ENCODE measurements around the gene EFHC1.
A peak's percentile ranks its signal among the peaks of the same experiment; 100 is the strongest.
"Not testable (repeated sequence)": the region's sequence is repeated elsewhere in the genome, so short reads cannot be mapped to it uniquely, and the experiment has no call there.

Gene EFHC1

DNA sequence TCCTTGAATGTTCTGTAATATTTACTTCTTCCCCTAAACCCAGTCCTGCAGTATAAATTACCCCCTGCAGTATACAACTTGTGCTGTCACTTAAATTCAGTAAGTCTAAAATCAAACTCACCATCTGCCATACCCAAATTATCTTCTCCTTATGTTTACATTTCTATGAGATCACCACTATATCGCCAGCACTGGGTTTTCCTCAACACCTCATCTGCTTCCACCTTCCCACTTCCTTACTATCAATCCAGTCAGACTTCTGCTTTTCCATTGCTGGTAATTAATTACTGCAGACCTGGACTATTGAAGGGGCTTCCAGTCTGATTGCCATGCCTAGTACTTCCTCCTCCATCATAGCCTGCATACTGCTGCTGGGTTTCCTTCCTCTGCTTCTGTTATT is 15.2 kb downstream of the EFHC1 start:
- DNase-seq, result no peak

- DNase-seq, result no peak
Observed at GRCh38 chr6:52438926-52439325, 18.8 kb downstream of the EFHC1 start.

DNA sequence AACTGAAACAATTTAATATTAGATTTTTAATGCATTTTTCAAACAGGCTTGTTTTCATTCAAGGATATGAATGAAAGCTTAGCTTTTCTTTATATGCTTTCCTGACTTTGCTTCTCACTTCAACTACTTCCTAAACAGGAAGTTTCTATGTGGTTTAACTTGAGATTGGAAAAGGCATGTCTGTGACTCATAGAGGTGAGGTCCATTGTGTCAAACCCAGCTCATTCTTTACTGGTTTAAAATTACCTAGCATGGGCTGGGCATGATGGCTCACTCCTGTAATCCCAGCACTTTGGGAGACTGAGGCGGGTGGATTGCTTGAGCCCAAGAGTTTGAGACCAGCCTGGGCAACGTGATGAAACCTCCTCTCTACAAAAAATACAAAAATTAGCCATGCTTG is 34.4 kb downstream of the EFHC1 start:
- no peak for DNase-seq

- no peak for DNase-seq
Observed at GRCh38 chr6:52457096-52457495, 37.0 kb downstream of the EFHC1 start.

DNA sequence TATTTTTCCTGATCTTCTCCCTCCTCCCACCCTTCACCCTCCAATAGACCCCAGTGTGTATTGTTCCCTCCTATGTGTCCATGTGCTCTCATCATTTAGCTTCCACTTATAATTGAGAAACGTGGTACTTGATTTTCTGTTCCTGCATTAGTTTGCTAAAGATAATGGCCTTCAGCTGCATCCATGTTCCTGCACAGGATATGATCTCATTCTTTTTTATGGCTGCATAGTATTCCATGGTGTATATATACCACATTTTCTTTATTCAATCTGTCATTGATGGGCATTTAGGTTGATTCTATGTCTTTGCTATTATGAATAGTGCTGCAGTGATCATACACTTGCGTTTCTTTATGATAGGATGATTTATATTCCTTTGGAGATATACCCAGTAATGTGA is 41.1 kb downstream of the EFHC1 start:
- DNase-seq, result not testable (repeated sequence)

DNA sequence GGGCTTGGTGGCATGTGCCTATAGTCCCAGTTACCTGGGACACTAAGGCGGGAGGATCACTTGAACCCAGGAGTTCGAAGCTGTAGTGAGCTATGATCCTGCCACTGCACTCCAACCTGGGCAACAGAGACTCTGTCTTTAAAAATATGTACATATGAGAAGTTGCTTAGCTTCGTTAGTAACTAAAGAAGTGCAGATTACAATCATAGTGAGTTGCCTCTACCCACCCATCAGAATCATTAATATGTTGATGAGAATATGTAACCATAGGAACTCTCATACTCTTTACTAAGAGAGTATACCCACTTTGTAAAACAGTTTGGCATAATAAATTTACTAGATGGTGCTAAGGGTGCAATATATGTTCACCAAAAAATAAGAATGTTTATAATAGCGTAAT is 54.0 kb downstream of the EFHC1 start:
- DNase-seq, result no peak

DNA sequence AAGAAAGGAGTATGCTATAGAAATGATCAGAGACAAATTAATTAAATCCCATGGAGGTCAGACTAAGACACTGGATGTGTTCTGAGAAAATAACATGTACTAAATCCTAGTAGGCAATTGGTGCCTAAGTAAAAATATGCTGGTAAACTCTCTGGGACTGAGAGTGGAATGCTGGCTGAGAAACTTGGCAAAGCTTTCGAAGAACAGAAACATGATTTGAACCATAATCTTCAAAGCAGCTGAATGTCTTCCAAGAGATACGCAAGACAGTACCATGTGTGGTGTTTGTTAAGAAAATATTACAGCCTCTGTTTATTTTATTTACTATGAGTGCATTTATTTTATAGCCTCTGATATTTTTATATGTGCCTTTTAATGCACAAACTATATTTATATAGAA is 55.2 kb downstream of the EFHC1 start:
- DNase-seq, result no peak

GRCh38 chr6:52482903-52483670 is 62.9 kb downstream of the EFHC1 start:
- no peak for DNase-seq

- no peak for DNase-seq
Observed at GRCh38 chr6:52483671-52484003, 63.5 kb downstream of the EFHC1 start.

DNA sequence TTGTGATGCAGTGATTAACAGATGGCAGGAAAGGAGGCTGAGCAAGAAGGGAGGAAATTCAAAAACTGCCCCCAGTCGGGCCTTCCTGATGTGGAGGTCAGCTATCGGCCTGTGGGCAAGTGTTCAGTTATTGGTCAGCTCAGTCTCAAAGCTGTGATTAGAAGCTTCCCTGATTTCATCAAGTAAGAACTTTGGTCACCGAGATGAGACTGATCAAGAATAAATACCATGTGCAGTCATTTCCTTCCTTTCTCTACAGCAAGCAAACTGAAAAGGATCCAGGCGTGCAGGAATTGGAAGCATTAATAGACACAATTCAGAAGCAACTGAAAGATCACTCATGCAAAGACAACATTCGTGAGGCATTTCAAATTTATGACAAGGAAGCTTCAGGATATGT is 69.7 kb downstream of the EFHC1 start:
- DNase-seq, result no peak

DNA sequence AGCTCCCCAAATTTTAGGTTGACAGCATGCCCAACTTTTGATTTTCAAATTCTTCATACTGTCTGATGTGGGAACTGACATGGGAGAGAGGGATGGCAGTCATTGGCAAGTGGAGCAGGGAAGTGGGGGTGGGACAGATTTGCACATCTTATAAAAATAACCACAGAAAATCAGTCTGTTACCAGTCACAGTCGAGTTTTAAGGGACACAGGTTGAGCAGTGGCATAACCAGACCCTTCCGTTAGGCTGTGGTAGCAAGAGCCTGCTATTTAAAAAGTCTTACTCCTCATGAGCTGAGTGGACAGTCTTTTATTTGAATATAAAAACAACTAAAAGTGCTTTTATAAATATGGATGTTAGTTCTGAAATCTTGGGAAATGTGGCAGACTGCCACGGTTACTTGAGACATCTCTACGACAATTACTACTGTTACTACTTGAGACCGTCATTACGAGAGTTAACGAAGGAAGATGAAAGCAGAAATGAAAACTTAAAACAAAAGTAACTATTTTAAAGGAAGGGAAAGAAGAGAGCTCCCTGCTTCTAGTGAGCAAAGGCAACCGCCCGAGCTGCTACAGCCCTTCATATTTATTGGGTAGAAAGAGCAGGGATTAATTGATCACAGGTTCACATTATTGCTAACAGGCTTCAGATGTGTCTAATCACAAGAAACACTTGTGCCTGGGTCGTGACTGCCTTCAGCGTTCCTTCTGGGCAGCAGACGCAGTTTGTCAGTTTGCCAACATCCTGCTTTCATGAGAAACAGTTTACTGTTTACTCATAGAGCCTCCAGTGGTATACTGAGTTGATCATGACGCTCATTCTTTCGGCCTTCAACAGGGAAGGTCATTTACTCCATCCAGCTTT is 71.3 kb downstream of the EFHC1 start:
- no peak for DNase-seq

GRCh38 chr6:52493669-52494068 is 73.5 kb downstream of the EFHC1 start:
- no peak for DNase-seq

- no peak for DNase-seq
Observed at GRCh38 chr6:52494298-52495072, 74.3 kb downstream of the EFHC1 start.

DNA sequence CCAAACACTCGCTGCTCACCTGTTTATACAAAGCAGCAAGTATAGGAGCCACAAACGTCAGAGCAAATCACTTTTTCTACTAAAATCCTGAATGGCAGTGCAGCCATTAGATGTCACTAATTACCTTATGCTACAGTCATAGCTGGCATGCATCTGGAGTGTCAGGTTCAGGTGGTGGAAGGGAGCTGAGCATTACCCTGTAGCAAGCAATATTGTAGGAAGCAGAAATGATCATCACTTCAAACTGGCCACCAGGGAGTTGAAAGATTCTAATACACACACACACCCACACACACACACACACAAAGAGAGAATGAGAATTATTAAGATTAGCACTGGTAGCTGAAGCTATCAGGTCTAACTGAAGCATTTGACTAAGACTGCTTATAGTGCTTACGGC is 75.8 kb downstream of the EFHC1 start:
- no peak for DNase-seq

DNA sequence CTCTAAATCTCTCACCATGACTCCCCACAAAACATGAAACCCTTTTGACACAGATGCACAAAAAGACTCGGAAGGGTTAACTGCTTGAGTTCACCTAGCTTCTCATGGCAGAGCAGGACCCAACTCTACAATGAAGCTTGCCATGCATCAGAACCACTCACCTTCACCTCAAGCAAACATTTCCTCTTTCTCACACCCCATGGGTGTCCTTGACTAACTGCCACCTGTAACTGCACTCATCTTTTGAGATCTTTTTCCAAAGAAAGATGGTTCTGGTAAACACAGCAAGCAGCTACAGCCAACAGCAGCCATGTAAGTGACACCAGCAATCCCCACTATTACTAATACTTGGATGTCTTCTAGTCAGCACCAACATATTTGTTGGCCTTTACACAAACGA is 76.5 kb downstream of the EFHC1 start:
- DNase-seq, result no peak

DNA sequence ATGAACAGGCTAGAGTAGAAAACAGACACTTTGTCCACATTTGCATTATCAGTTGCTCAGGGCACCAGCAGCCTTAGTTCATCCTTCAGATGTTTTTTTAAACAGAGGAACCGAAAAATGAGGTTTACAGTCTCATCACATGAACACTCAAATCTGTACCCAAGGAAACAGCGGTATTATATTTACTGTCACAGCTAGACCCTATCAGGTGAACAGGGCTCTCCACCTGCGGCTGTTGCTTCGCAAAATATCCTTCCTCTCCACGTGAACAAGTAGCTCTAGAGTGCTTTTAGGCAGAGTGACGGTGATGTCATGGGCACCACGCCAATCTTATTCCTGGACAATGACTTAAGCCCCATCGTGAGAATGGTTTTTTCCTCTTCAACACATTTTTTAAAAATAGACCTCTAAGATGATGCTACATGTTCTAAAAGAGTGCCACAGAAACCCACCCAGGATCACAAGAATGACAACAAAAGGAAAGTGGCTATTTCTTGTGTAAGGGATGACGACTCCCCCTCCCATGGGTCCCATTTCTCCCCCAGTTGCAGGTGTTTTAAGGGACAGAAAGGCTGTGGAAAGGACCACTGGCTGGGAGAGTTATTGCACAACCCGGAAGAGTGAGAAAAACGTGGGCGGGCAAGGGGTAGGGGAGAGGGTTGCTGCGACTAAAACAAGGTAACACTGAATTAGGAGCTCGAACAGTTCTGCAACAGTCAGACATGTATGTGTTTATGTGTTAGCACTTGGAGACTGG is 77.7 kb downstream of the EFHC1 start:
- no peak for DNase-seq

DNA sequence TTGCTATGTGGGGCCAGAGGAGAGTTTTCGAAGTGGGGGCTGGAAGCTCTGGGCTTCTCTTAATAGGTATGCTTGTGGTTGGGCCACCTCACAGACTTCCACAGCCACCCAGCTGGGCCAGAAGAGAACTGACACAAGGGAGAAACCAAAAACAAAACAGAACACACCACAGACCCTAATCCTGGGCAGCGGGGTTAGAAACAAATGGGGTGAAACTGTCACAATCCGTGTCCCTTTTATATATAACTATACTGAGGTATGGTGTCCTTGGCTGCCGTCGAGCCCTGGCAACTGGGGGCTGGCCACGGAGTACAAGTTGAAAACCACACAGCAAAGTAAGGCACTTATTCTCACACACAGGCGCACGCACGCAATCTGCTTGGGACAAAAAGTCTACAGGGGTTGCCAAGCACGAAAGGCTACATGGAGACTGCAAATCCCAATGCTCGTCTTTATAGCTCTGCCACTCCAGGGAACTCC is 78.4 kb downstream of the EFHC1 start:
- DNase-seq, result no peak

GRCh38 chr6:52499026-52499425 is 78.9 kb downstream of the EFHC1 start:
- DNase-seq, result no peak

GRCh38 chr6:52499681-52500236 is 79.6 kb downstream of the EFHC1 start:
- DNase-seq, result peak in 1 of 51 donors; percentile 12

DNA sequence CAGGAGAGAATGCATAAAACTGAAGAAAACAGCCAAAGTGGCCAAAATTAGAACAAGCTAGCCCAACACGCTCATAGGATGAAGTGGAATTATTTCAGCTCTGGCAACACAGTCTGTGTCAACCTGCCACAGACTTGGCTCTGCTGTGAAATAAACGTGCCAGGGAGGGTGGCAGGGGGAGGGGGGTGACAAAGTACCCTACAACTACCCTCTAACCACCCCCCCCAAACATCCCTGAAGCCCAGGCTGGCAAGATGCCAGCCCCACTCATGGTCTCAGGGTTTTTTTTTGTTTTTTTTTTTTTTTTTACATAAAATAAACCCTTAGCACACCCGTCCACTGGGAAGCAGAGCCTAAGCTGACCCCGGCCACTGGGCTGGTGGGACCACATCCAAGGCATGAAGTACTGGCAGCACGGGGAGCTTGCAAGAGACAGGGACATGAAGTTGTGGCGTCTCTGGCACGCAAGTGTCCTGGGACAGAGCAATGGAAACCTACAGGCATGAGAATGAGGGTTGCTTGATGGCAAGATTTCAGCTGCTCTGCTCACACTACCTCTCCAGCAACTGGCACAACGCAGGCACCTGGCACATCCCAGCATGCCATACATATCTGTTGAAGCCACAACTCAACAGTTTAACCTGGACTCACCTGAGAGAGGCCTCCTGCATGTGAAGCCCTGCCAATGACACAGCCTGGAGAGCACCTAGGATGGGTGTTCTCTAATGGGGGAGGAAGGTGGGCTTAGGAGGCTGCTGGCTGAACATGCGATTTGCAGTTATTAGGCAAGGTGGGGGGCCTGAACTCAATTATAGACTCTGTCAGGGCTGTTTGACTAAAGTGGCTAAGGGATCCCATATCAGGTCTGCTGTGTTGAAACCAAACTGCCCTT is 80.3 kb downstream of the EFHC1 start:
- no peak for DNase-seq

Measured in hypothalamus (tissue), 51 donors.